Body of pancreas (tissue), 4 donors: ENCODE results near the gene ANKS3.

Experiments
- POLR2A ChIP-seq, 3 donors: fragments of 450-650 bp; IDR thresholded peaks; one replicate each; pipeline ENCODE4 v1.6.1; 2016; ENCODE audit warnings: antibody characterized with exemption in 3 of 3, mild to moderate bottlenecking in 2 of 3
- TF ChIP-seq, protein P1 (sequence below), 7 experiments: fragments of 450-650 bp in 4 of 7; fragments of 200-600 bp in 3 of 7; sonication (generic) in 3 of 7; IDR thresholded peaks; one replicate each; pipeline ENCODE4 v1.5.1; 2016 to 2019; ENCODE audit warnings: antibody characterized with exemption in 7 of 7

- TF ChIP-seq, protein P1, sequence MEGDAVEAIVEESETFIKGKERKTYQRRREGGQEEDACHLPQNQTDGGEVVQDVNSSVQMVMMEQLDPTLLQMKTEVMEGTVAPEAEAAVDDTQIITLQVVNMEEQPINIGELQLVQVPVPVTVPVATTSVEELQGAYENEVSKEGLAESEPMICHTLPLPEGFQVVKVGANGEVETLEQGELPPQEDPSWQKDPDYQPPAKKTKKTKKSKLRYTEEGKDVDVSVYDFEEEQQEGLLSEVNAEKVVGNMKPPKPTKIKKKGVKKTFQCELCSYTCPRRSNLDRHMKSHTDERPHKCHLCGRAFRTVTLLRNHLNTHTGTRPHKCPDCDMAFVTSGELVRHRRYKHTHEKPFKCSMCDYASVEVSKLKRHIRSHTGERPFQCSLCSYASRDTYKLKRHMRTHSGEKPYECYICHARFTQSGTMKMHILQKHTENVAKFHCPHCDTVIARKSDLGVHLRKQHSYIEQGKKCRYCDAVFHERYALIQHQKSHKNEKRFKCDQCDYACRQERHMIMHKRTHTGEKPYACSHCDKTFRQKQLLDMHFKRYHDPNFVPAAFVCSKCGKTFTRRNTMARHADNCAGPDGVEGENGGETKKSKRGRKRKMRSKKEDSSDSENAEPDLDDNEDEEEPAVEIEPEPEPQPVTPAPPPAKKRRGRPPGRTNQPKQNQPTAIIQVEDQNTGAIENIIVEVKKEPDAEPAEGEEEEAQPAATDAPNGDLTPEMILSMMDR (IDR thresholded peaks at IDR 0.05): no peak
- TF ChIP-seq POLR2A (IDR thresholded peaks at IDR 0.05): no peak
Observed at GRCh38 chr16:4745274-4745569, 11.2 kb upstream of the ANKS3 start.
